ENCODE data around the gene TGM6. TPM values are rescaled to one million over a fixed set of nuclear protein-coding genes. Genes with fewer than 3 reads are reported as not detected.

Gene TGM6
- total RNA-seq, 1 experiment from 2014 or later = not detected

GRCh38 chr20:2364044-2364443 is 16.7 kb upstream of the TGM6 start:
- DNase-seq (ENCODE audit: low read depth) = peak; percentile 40

DNA sequence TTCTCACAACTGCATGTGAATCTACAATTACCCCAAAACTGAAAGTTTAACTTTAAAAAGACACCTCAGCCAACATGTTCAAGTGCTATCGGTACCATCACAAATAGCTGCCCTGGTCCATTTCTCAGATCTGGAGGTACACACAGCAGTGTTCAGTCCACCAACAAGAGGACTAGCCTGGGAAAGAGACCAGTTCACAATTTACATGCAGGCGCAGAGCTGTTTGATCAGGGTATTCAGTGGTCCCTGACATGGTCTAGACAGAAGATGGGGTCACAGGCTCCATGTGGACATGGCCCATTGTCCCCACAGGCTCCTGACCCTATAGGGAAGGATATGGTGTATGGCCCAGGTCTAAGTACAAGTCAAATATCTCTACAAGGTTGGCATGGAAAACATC is 15.6 kb upstream of the TGM6 start:
- no peak for DNase-seq (ENCODE audit: low read depth)

GRCh38 chr20:2365666-2366065 is 15.0 kb upstream of the TGM6 start:
- no peak for DNase-seq (ENCODE audit: low read depth)

GRCh38 chr20:2368621-2369020 is 12.1 kb upstream of the TGM6 start:
- DNase-seq (ENCODE audit: low read depth) = no peak

- no peak for DNase-seq (ENCODE audit: low read depth)
These were observed 7.6 kb upstream of the TGM6 start for GRCh38 chr20:2373098-2373497.

DNA sequence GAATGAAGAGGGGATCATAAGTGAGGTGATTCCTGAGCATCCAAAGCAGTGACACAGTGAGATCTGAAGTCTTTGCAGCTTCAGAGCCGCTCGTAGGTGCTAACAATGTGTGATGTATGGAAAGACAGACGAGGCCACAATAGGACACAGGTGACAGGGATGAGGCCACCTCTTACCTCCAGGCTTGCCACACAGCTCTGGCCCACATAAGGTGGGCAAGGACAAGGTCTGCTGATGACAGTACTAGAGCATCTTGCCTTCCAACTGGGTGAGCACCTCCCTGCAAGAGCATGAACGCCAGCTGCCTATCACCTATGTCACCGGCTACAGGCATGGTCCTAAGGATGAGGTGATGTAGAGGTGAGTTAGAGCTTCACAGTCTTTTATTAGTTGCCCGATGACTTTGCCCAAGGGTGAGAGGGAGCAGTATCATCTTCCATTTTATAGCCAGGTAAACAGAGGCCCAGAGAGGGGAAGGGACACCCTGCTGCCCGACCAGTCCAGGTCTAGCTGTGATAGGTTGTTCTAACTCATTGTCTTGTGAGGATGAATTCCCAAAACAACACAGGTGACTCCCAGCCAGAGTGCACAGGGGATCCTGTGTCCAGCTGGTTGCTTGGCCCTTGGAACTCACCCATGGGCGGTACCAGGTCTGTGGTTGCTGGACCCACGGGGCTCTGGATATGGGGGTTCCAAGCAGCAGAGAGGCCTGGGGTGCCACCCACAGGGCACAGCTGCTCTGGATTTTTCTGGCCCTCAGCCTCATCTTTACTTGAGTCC is 6.2 kb upstream of the TGM6 start:
- no peak for DNase-seq (ENCODE audit: low read depth)

DNA sequence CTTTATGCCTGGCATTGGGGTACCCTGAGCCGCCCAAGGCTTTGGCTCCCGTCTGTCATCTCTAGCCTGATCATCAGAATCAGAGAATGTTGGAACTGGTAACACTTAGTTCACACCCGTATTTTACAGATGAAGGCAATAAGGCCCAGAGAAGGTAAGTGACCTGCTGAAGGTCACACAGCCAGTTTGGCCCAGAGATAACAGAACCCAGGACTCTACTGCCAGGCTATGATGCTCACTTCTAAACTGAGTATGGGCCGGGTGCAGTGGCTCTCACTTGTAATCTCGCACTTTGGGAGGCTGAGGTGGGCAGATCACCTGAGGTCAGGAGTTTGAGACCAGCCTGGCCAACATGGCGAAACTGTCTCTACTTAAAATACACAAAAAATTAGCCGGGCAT is 1.8 kb upstream of the TGM6 start:
- DNase-seq (ENCODE audit: low read depth) = no peak

DNA sequence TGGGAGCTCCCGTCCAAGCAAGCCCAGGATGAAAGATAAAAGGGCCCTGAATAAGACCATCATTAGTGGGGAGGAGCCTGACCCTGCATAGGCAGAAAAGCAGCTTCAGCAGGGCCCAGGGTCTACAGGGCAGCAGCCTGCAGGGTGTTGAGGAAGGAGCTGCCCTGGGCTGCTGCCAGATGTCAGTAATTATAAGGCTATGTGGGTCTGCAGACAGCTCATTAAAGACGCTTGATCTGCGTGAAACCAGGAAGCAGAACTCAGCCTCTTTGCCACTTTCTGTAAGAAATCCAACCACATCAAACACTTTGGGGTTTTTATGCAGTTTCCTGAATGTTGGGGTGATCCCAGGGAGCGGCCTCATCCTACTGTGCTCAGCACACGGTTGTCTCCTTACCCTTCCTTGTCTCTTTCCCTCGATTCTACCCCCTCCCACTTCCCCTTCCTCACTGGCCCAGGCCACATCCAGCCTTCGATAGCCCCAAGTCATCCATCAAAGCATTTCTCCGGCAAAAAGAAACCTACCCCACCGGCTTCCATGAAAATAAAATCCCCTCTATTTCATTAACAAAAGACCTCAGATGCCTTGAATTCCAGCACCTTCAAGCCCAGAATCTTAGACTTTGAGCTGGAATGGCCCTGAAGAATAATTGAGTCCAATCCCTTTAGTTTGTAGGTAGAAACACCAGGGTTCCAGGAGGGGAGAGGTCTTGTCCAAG is 1.0 kb upstream of the TGM6 start:
- DNase-seq (ENCODE audit: low read depth) = peak; percentile 88

GRCh38 chr20:2381303-2381702 is 602 bp downstream of the TGM6 start:
- no peak for DNase-seq (ENCODE audit: low read depth)

DNA sequence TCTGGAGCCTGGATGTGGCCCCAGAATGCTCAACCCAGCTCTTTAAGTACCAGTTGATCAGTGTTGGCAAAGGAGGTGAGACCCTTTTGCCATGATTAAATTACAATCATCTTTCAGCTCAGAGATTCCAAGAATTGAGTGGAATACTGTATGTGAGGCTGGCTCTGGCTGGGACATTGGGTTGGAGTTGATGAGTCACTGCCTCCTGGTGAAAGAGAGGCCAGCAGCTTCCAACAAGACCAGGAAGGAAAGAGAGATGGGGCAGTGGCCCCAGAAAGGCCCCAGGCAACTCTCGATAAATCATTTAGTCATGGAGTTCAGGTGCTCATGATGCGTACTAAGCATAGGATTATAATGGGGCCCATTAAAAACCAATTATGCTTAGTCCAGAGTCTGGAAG is 2.1 kb downstream of the TGM6 start:
- DNase-seq (ENCODE audit: low read depth) = peak; percentile 96

- peak; percentile 89 for DNase-seq (ENCODE audit: low read depth)
These were observed 4.3 kb downstream of the TGM6 start for GRCh38 chr20:2385026-2385425.

- DNase-seq (ENCODE audit: low read depth) = no peak
These were observed 4.8 kb downstream of the TGM6 start for GRCh38 chr20:2385496-2385895.

DNA sequence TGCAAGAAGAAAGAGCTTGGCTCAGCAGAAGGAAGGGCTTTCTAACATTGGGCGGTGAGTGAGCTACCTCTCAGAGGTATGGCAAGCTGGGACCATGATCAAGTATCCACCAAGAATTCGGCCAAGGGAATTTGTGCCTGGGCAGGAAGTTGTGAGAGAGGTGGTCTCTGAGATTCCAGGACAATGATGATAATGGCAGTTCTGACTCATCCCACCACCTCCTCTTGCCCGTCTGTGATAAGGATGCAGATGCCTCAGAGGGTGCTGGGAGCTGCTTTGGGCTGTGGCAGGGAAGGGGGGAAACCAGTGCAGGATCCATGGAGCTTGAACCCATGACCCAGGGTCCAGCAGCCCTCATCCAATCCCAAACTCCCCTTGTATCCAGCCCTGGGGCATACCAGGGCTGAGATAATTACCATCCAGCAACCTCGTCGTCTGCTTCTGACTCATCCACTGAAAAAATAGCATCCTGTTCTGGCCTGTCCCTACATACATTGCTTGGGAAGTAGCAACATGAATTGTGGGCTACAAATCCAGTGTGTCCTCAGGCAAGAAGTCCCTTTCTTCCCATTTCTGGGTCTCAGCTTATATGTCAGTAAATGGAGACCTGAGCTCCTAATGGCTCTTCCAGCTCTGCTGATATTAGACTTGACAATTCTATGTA is 5.9 kb downstream of the TGM6 start:
- DNase-seq (ENCODE audit: low read depth) = peak; percentile 98

DNA sequence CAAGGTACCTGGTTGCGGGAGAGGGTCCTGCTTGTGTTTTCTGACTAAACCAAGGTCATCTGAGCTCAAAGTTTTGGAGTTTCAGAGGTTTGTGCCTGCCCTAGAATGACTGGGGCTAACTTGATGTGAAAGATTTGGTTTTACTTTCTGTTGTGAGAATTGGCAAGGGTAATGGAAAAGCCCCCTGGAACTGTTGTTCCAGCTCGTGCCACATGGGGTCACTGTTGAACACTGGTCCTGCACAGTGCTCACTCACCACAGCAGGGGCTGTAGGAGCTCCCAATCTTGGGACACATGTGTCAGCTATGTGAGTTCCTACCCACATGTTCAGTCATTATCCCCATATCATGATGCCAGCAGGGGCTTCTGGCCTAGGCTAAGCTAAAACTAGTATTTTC is 6.5 kb downstream of the TGM6 start:
- DNase-seq (ENCODE audit: low read depth) = peak; percentile 87

DNA sequence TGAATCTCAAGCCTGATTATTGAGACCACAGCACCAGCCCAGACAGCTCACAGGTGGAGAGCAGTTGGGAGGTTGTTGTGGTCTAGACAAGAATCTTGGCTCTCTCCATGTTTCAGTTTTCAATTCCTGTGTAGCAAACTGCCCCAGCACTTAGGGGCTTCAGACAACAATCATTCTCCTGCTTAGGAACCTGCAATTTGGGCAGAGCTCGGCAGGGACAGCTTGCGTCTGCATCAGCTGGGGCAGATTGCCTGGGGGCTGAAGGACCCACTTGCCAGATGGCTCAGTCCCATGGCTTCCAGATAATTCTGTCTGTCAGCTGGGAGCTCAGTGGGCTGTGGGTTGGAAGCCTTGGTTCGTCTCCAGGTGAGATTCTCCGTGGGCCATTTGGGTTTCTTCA is 6.9 kb downstream of the TGM6 start:
- DNase-seq (ENCODE audit: low read depth) = no peak

DNA sequence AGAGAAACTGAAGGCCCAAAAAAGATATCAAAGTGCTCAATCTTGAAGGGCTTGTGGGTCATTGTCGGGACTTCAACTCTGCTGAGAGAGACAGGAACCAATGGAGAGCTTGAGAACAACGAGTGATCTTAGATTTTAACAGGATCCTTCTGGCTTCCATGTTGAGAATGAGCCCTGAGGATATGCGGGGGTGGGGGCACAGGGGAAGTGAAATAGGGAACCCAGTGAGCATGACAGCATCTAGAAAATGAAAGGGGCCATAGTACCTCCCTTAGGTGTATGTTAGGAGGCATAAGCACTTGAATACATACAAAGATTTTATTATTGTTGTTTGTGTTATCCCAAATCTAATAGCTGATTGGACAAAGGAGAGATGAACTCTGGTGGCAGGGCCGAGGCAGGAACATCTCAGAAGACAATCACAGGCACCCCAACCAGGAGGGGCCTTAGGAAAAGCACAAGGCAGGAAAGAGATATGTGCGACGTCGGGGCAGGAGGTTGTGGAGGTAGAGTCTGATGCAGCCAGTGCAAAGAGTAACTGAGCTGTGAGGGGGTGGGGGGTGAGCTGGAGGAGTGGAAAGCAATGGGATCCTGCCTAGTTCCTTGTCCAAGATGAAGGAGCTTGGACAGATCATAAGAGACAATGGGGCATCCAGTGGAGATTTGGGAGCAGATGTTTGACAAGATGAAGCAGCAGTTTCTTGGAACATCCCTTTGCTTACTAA is 10.4 kb downstream of the TGM6 start:
- DNase-seq (ENCODE audit: low read depth) = no peak

DNA sequence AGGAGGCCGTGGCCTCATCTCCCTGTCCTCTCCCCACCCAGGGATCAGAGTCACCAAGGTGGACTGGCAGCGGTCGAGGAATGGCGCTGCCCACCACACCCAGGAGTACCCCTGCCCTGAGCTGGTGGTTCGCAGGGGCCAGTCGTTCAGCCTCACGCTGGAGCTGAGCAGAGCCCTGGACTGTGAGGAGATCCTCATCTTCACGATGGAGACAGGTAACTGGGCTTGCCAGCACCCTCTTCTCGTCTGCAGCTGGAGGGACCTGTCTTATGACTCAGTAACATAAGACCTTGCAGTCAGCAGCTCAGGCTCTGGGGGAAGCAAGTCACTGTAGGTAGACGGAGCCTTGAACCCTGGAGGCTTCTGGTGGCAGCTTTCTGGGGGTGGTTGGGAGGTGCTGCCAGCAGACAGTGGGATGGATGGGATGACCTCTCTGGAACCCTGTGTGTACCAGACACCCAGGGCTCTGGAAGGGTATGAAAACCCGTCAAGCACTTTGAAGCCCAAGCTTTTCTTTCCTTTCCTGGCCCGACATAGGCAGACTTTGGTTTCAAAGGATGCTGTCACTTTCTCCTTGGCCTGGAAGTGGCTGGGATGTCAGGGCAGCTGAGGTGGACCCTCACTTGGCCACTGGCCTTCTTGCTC is 13.8 kb downstream of the TGM6 start:
- no peak for DNase-seq (ENCODE audit: low read depth)

- no peak for DNase-seq (ENCODE audit: low read depth)
These were observed 14.4 kb downstream of the TGM6 start for GRCh38 chr20:2395136-2395535.

DNA sequence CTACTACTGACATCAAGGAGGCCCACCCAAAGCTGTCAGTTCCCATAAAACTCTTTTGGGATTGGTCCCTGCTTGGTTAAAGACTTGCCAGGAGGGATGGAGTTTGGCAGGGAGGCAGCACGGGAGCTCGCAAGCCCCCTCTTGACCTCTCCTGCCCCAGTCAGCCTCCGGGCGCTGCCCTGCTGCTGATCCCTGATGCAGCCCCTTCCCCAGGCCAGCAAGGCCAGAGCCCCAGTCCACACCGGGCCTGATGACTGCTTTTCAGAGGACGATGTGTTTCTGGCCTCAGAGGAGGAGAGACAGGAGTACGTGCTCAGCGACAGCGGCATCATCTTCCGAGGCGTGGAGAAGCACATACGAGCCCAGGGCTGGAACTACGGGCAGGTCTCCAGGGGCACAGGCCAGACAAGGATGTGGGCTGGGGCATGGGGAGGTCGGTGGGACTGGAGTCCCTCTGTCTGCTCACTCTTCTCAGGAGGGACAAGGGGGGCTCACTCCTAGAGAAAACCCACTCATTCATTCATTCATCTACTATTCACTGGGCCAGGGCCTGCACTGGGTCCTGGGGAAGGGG is 15.6 kb downstream of the TGM6 start:
- DNase-seq (ENCODE audit: low read depth) = no peak

GRCh38 chr20:2397091-2397490 is 16.4 kb downstream of the TGM6 start:
- no peak for DNase-seq (ENCODE audit: low read depth)

DNA sequence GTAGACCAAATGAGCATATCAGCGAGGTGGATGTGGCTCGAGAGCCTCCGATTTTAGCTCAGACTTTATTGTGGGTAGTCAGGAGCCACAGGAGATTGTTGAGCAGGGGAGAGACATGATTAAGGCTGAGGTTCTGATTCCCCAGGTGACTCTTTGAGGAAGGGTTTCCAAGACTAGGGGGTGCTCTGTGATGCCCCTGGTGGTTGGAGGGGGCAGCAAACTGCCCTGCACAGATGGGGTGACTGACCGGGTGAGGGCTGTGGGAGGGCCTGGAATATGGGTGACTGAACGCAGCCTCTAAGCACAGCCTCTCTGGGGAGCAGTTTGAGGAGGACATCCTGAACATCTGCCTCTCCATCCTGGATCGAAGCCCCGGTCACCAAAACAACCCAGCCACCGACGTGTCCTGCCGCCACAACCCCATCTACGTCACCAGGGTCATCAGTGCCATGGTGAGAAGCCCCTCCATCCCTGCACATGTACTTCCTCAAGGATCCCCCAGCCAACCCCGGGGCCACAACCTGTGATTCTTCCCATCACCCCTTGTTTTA is 17.0 kb downstream of the TGM6 start:
- no peak for DNase-seq (ENCODE audit: low read depth)

Measured in RPMI7951 (cell line).